Small intestine (tissue), 7 donors: ENCODE results near the gene KRTAP17-1. TPM values are rescaled to one million over a fixed set of nuclear protein-coding genes. Genes with fewer than 3 reads are reported as not detected.

ENCODE experiments used
- DNase-seq, 2 donors: peaks; one replicate each; pipeline versions ENCODE4 v3.0.0 to v3.0.0-alpha.2; 2013
- FAIRE-seq: peaks from 2 replicates; lab custom pipeline; 2012; peaks lifted over from hg19 to GRCh38; lab: Jason Lieb, UNC
- H3K27ac ChIP-seq, 3 donors: one replicate each; pipeline ENCODE4 v1.5.1; 2013; ENCODE audit warnings: low read length in 2 of 3, mild to moderate bottlenecking in 2 of 3, control low read depth in 1 of 3, inconsistent platforms in 1 of 3, low read depth in 1 of 3, moderate library complexity in 1 of 3
- H3K27me3 ChIP-seq, 3 donors: one replicate each; pipeline ENCODE4 v1.6.1; 2013; ENCODE audit warnings: low read length in 3 of 3, inconsistent platforms in 1 of 3; ENCODE audit not compliant: control insufficient read depth in 3 of 3, insufficient read depth in 3 of 3
- H3K36me3 ChIP-seq, 3 donors: one replicate each; pipeline ENCODE4 v1.6.1; 2013; ENCODE audit warnings: low read length in 3 of 3, inconsistent platforms in 1 of 3, low read depth in 1 of 3, mild to moderate bottlenecking in 1 of 3, moderate library complexity in 1 of 3; ENCODE audit not compliant: control insufficient read depth in 3 of 3, insufficient read depth in 2 of 3
- H3K4me1 ChIP-seq, 3 donors: one replicate each; pipeline ENCODE4 v1.6.1; 2013; ENCODE audit warnings: low read length in 2 of 3, inconsistent platforms in 1 of 3, low read depth in 1 of 3, mild to moderate bottlenecking in 1 of 3, moderate library complexity in 1 of 3; ENCODE audit not compliant: control insufficient read depth in 3 of 3, insufficient read depth in 2 of 3
- H3K4me3 ChIP-seq, 3 donors: one replicate each; pipeline ENCODE4 v1.5.1; 2013; ENCODE audit warnings: low read length in 3 of 3, control low read depth in 1 of 3, inconsistent platforms in 1 of 3, low read depth in 1 of 3, mild to moderate bottlenecking in 1 of 3, moderate library complexity in 1 of 3
- H3K9me3 ChIP-seq, 2 donors: one replicate each; pipeline ENCODE4 v1.6.1; 2013; ENCODE audit warnings: low read depth in 1 of 2, low read length in 1 of 2; ENCODE audit not compliant: control insufficient read depth in 2 of 2, insufficient read depth in 1 of 2
- WGBS, 3 donors: extraction: QIAGEN DNeasy Blood & Tissue Kit; methylation state at CpG; one replicate each; pipeline ENCODE4 v1.1.7; 2013; 5-methylcytosine and 5-hydroxymethylcytosine counted together
- polyA plus RNA-seq, 4 donors: library from polyadenylated mRNA; stranded (reverse) in 3 of 4; unstranded in 1 of 4; fragments of 200-250 nt in 3 of 4; fragments of 120-200 nt in 1 of 4; gene quantifications; one replicate each; pipeline versions ENCODE4 v1.2.1 to v1.2.3, GENCODE V29; 2013
- donor health status: healthy with polysubstance abuse.
- donor health status: control.
- donor health status: control.
- donor health status: Bipolar disorder and iron deficiency.
- donor health status: healthy.

KRTAP17-1 gene
- polyA plus RNA-seq, 4 donors, result not detected

DNA sequence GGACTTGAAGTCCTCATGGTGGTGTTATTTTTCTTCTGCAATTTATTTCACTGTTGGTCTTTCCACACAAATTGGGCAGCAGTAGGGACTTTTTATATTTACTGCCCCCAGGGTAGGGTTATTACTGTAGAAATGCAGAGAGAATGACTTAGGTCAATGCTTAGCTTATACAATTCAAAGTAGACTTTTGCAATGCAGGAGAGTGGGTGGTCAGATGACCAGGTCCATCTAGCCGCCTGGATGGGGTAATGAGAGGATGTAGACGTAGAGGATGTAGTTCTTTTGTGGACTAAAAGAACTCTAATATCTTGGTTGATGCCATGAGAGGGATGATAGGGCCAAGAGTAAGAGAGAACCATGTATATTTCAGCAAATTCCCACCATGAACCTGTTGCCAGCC lies 2.7 kb upstream of the KRTAP17-1 start:
- DNase-seq, result no peak
- 48 to 84% (median 49%) methylated on average over 2 of the region's 2 CpGs for WGBS, 3 donors
- Histone ChIP-seq H3K27me3 (peaks cover 0 to 5% (median 2%) of the 10 kb centered on the region in 3 donors), H3K9me3 (no peaks in the 10 kb centered on the region), H3K4me3 (no peak overlapping the region), H3K27ac (no peak overlapping the region), H3K36me3 (no peaks in the 10 kb centered on the region), H3K4me1 (no peaks in the 10 kb centered on the region)
- FAIRE-seq, result no peak

DNA sequence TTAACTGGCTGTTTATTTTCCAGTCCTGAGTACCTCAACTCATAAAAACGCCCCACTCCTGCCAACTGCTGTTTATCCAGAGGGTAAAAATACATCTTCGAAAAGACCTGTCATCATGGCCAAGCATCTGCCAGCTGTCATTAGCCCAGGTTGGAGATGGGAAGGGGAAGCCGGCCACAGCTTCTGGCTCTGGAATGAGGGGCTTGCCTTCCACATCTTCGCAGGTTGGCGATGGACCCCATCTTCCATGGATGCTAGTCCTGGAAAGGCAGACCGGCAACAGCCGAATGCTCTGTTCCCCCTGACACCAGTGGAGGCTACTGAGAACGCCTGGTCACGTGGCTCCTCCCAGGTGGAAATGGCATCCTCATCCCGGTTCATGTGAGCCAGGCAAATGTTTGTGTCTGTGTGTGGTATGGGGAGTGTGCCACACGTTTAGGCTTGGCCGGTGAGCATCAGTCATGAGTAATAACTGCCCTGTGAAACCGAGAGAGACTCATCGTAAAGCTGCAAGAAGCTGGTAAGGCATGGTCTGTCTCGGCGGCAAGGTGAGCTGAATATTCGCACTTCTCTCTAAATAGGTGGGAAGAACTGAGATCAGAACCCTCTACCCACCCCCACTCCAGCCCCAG lies 420 bp upstream of the KRTAP17-1 start:
- Histone ChIP-seq H3K27me3 (peaks cover 0 to 11% (median 5%) of the 10 kb centered on the region in 3 donors), H3K4me3 (no peak overlapping the region), H3K27ac (no peak overlapping the region), H3K9me3 (no peaks in the 10 kb centered on the region), H3K36me3 (no peaks in the 10 kb centered on the region), H3K4me1 (no peaks in the 10 kb centered on the region)
- WGBS, 3 donors, result 71 to 75% (median 74%) methylated on average over 17 of the region's 17 CpGs
- DNase-seq, result no peak
- no peak for FAIRE-seq

DNA sequence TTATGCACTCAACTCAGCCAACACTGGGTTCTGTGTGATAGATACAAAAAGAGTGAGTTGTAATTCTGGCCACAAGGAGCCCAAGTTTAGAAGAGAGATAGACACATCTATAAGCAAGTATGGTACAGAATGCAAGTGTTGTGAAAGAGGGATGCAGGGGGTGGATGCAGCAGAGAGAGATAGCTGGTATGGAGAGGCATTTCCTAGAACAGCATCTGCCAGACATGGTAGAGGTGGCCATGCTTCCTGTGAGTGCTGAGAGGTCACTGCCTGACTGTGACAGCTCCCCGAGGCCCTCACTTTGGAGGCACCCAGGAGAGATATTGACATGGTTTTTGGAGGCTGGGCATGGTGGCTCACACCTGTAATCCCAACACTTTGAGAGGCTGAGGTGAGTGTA lies 4.4 kb downstream of the KRTAP17-1 start:
- Histone ChIP-seq H3K27ac (no peak overlapping the region), H3K36me3 (no peaks in the 10 kb centered on the region), H3K4me1 (no peaks in the 10 kb centered on the region), H3K9me3 (no peaks in the 10 kb centered on the region), H3K27me3 (peaks cover 0 to 21% (median 11%) of the 10 kb centered on the region in 3 donors), H3K4me3 (no peak overlapping the region)
- 75 to 93% (median 88%) methylated on average over 1 of the region's 1 CpG for WGBS, 3 donors
- DNase-seq, result no peak
- FAIRE-seq, result no peak

DNA sequence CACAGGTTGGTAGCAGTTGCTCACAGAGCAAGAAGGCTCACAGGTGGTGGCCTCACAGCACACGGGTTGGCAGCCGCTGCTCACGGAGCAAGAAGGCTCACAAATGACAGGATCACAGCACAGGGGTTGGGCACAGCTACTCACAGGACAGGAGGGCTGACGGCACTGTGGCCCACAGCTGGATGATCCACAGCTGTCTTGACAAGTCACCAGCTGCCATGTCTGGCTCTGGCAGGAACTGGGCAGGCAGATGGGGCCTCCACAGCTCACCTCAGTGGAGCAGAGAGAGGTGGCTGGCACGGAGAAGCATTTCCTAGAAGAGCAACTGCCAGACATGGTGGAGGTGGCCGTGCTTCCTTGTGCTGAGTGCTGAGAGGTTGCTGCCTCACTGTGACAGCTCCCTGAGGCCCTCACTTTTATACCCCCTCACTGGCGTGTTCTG lies 6.6 kb downstream of the KRTAP17-1 start, which contains the start of gene KRTAP16-1:
Gene KRTAP16-1, minus strand, starts transcription at position 392 of the 442 bp plus-strand sequence. Its CDS starts 56 bp downstream, at position 336.
- Histone ChIP-seq H3K27ac (peak within 1 kb of the TSS in 1 of 3 donors; percentile 65), H3K4me1 (no peaks in the 10 kb centered on the region), H3K9me3 (no peaks in the 10 kb centered on the region), H3K36me3 (no peaks in the 10 kb centered on the region), H3K27me3 (peaks cover 0 to 21% (median 6%) of the 10 kb centered on the region in 3 donors), H3K4me3 (no peak within 1 kb of the TSS)
- WGBS, 3 donors, result 55 to 72% (median 65%) methylated on average over 7 of the region's 7 CpGs
- no peak for FAIRE-seq
- no peak for DNase-seq

DNA sequence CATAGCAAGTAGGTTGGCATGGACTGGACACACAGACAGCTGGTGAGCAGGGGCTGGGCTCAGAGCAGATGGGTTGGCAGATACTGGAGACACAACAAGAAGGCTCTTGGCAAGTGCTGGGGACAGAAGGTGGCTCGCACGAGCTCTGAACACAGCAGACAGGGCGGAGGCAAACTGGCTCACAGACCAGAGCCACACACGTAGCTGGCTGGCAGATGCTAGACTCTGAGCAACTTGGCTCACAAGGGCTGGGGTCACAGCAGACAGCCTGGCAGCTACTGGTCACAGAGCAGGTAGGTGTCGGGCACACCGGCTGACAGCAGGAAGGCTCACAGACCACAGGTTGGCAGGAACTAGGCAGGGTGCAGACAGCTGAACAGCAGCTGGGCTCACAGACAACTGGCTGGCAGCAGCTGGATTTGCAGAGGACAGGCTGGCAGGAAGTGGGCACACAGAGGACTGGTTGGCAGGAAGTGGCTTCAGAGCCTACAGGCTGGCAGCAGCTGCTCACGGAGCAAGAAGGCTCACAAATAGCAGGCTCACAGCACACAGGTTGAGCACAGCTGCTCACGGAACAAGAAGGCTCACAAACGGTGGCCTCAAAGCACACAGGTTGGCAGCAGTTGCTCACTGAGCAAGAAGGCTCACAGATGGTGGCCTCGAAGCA lies 7.1 kb downstream of the KRTAP17-1 start:
- no peak for FAIRE-seq
- peak in 1 of 2 donors; percentile 12 for DNase-seq

DNA sequence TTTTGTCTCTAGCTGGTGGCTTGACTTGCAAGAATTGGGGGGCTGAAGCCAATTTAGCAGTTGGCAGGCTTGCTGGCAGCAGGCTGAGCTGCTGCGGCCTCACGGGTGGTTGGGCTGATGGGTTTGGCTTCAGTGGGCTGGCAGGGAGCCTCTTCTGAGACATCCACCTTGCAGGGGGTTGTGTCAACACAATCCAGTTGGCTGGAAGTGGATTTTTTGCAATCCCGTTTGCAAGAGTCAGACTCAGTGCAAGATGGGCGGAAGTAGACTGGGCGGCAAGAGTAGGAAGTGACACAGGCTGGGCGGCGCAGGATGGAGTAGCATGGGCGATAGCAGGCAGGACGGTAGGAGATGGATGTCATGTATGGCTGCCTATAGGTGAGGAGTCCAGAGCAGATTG lies 7.9 kb downstream of the KRTAP17-1 start:
- Histone ChIP-seq H3K36me3 (no peaks in the 10 kb centered on the region), H3K27ac (no peak overlapping the region), H3K27me3 (peaks cover 0 to 21% (median 6%) of the 10 kb centered on the region in 3 donors), H3K4me3 (no peak overlapping the region), H3K9me3 (no peaks in the 10 kb centered on the region), H3K4me1 (no peaks in the 10 kb centered on the region)
- FAIRE-seq, result no peak
- DNase-seq, result no peak
- WGBS, 3 donors, result 81 to 88% (median 87%) methylated on average over 9 of the region's 9 CpGs

More for the DNA sequence above, 7.1 kb downstream of the KRTAP17-1 start:
- Histone ChIP-seq H3K9me3 (no peaks in the 10 kb centered on the region), H3K27me3 (peaks cover 0 to 21% (median 6%) of the 10 kb centered on the region in 3 donors), H3K36me3 (no peaks in the 10 kb centered on the region), H3K27ac (peak overlapping the region in 1 of 3 donors; percentile 65), H3K4me3 (no peak overlapping the region), H3K4me1 (no peaks in the 10 kb centered on the region)
- WGBS, 3 donors, result 37 to 51% (median 41%) methylated on average over 10 of the region's 10 CpGs

DNA sequence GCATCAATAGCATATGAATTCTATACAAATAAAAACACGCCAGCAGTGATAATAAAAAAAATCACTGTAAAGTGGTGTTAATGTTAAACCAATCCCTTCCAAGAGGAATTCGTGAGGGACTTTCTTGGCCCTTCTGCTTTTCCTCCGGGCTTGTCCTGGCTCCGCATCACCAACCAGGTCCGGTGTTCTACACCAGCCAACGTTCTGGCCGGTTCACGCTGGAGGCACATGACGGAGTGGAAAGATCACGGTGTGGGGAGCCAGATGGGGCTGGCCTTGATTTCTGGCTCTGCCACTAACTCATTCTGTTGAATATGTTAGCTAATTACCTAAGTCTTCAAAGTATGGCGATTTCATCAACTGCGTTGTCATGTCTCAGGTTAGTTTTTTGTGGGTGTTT lies 11.4 kb downstream of the KRTAP17-1 start:
- WGBS, 3 donors, result 82 to 85% (median 84%) methylated on average over 12 of the region's 12 CpGs
- Histone ChIP-seq H3K4me3 (no peak overlapping the region), H3K27me3 (peaks cover 0 to 19% (median 4%) of the 10 kb centered on the region in 3 donors), H3K36me3 (no peaks in the 10 kb centered on the region), H3K27ac (no peak overlapping the region), H3K9me3 (no peaks in the 10 kb centered on the region), H3K4me1 (no peaks in the 10 kb centered on the region)
- no peak for DNase-seq
- no peak for FAIRE-seq

DNA sequence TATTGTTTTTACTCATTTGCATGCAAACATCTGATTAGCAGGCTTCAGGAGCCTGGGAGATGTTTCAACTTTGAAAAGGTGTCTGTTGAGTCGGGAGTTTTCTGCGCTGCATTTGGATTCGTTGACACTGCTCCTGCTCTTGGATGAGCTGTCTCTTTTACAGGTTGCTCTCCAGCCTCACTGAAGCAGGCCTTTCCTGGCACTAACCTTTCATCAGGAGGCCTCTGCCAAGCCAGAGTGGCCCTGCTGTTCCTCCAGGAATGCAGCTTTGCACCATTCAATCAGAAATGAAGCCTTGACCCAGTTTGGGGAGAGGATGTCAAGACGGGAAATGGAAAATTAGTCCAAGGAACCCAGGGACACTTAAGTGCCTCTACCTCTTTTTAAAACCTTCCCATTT lies 12.5 kb downstream of the KRTAP17-1 start:
- no peaks in the 10 kb centered on the region for H3K36me3 ChIP-seq
- 82 to 85% (median 84%) methylated on average over 4 of the region's 4 CpGs for WGBS, 3 donors
- no peak overlapping the region for H3K4me3 ChIP-seq
- no peak for DNase-seq
- H3K9me3 ChIP-seq, result no peaks in the 10 kb centered on the region
- FAIRE-seq, result no peak
- H3K4me1 ChIP-seq, result no peaks in the 10 kb centered on the region
- peaks cover 0 to 17% (median 6%) of the 10 kb centered on the region in 3 donors for H3K27me3 ChIP-seq
- no peak overlapping the region for H3K27ac ChIP-seq
